NCI-H526 (cell line): Measurements from ENCODE around the gene FAM209A.
A peak's percentile ranks its signal among the peaks of the same experiment; 100 is the strongest.
"Not testable (repeated sequence)": the region's sequence is repeated elsewhere in the genome, so short reads cannot be mapped to it uniquely, and the experiment has no call there.

ENCODE experiments used
- DNase-seq, 2 experiments: peaks; one replicate each; lab custom pipeline; 2025; lab: John Stamatoyannopoulos, UW

FAM209A gene

GRCh38 chr20:56524444-56524843 lies at the start of gene FAM209A:
Gene FAM209A, plus strand, starts transcription at chr20:56524744. Its CDS starts 65 bp downstream, at chr20:56524809.
- DNase-seq, result not testable (repeated sequence)

- no peak for DNase-seq
These were observed 40.6 kb upstream of the FAM209A start for GRCh38 chr20:56483970-56484369.

GRCh38 chr20:56487216-56487615 lies 37.3 kb upstream of the FAM209A start:
- no peak for DNase-seq

GRCh38 chr20:56488566-56488965 lies 36.0 kb upstream of the FAM209A start:
- DNase-seq, result no peak

GRCh38 chr20:56501116-56501515 lies 23.4 kb upstream of the FAM209A start:
- DNase-seq, result no peak

- no peak for DNase-seq
These were observed 20.6 kb upstream of the FAM209A start for GRCh38 chr20:56503916-56504315.

GRCh38 chr20:56504373-56505005 lies 20.1 kb upstream of the FAM209A start:
- peak in 1 of 2 experiments; percentile 5 for DNase-seq

GRCh38 chr20:56506103-56506502 lies 18.4 kb upstream of the FAM209A start:
- DNase-seq, result no peak

- DNase-seq, result no peak
These were observed 12.6 kb upstream of the FAM209A start for GRCh38 chr20:56511926-56512325.

GRCh38 chr20:56513161-56514150 lies 11.1 kb upstream of the FAM209A start:
- no peak for DNase-seq

- no peak for DNase-seq
These were observed 7.9 kb upstream of the FAM209A start for GRCh38 chr20:56516631-56517030.

GRCh38 chr20:56517211-56517610 lies 7.3 kb upstream of the FAM209A start:
- DNase-seq, result no peak

- DNase-seq, result no peak
These were observed 6.9 kb upstream of the FAM209A start for GRCh38 chr20:56517641-56518040.

GRCh38 chr20:56518126-56518525 lies 6.4 kb upstream of the FAM209A start:
- DNase-seq, result no peak

GRCh38 chr20:56518721-56519398 lies 5.7 kb upstream of the FAM209A start:
- no peak for DNase-seq

- no peak for DNase-seq
These were observed 5.0 kb upstream of the FAM209A start for GRCh38 chr20:56519551-56519950.

- DNase-seq, result no peak
These were observed 4.4 kb upstream of the FAM209A start for GRCh38 chr20:56520180-56520579.

- DNase-seq, result not testable (repeated sequence)
These were observed 3.7 kb upstream of the FAM209A start for GRCh38 chr20:56520746-56521354.

- no peak for DNase-seq
These were observed 2.2 kb upstream of the FAM209A start for GRCh38 chr20:56522311-56522710.

GRCh38 chr20:56527521-56527920 lies 3.0 kb downstream of the FAM209A start:
- DNase-seq, result no peak

- not testable (repeated sequence) for DNase-seq
These were observed 8.4 kb downstream of the FAM209A start, which contains the start of gene FAM209B for GRCh38 chr20:56532946-56533345. Gene FAM209B, plus strand, starts transcription at chr20:56533246. Its CDS starts 96 bp downstream, at chr20:56533342.

GRCh38 chr20:56537997-56538396 lies 13.5 kb downstream of the FAM209A start:
- DNase-seq, result no peak
